Naive thymus-derived CD4-positive, alpha-beta T cell (primary cell): ENCODE data around the gene ATP10A. TPM values are rescaled to one million over a fixed set of nuclear protein-coding genes. Genes with fewer than 3 reads are reported as not detected.

ENCODE experiments used
- ATAC-seq: fragments of 150-1000 bp; cut with Tn5 transposase; 2 replicates; pipeline ENCODE4 v1.10.0; 2021; ENCODE audit warnings: mild to moderate bottlenecking, moderate library complexity
- CTCF ChIA-PET: fragments of 350-600 bp; sonication (Branson Sonifier 250); formaldehyde crosslinking; loops from one replicate; lab custom pipeline; 2021; ENCODE audit warnings: antibody characterized with exemption; lab: Charles Lee
- POLR2A ChIA-PET: fragments of 350-600 bp; sonication (Branson Sonifier 250); formaldehyde crosslinking; loops from one replicate; lab custom pipeline; 2021; ENCODE audit warnings: antibody characterized with exemption, inconsistent platforms; lab: Charles Lee
- DNase-seq, 9 donors: peaks; one replicate each; pipeline versions ENCODE4 v3.0.0 to v3.0.0-alpha.2; 2020 to 2022; ENCODE audit warnings: mixed read lengths in 1 of 9
- H3K27ac ChIP-seq: one replicate; pipeline ENCODE4 v1.7.0; 2013; ENCODE audit warnings: mild to moderate bottlenecking, low read depth, low read length, moderate library complexity
- H3K27me3 ChIP-seq, 2 donors: one replicate each; pipeline ENCODE4 v1.7.0; 2013; ENCODE audit warnings: low read length in 2 of 2, mild to moderate bottlenecking in 2 of 2, moderate library complexity in 2 of 2; ENCODE audit not compliant: control insufficient read depth in 2 of 2, insufficient read depth in 2 of 2
- H3K36me3 ChIP-seq, 3 experiments: 1 replicate in 2 of 3; 2 replicates in 1 of 3; pipeline ENCODE4 v1.7.0; 2013; ENCODE audit warnings: low read length in 3 of 3, mild to moderate bottlenecking in 3 of 3, moderate library complexity in 1 of 3; ENCODE audit not compliant: insufficient read depth in 3 of 3, control insufficient read depth in 2 of 3
- H3K4me1 ChIP-seq, 2 donors: one replicate each; pipeline ENCODE4 v1.7.0; 2013; ENCODE audit warnings: low read length in 2 of 2, mild to moderate bottlenecking in 2 of 2, moderate library complexity in 1 of 2; ENCODE audit not compliant: control insufficient read depth in 2 of 2, insufficient read depth in 2 of 2
- H3K4me3 ChIP-seq: 2 replicates; pipeline ENCODE4 v1.7.0; 2013; ENCODE audit warnings: mild to moderate bottlenecking, low read length
- H3K9me3 ChIP-seq, 3 experiments: 1 replicate in 2 of 3; 2 replicates in 1 of 3; pipeline ENCODE4 v1.7.0; 2013; ENCODE audit warnings: low read length in 3 of 3; ENCODE audit not compliant: control insufficient read depth in 2 of 3
- H3K27ac Mint-ChIP-seq, 9 donors: one replicate each; pipeline ENCODE4 v1.8.0; 2020 to 2022; ENCODE audit warnings: mixed read lengths in 9 of 9, mild to moderate bottlenecking in 8 of 9, moderate library complexity in 5 of 9, inconsistent platforms in 2 of 9
- H3K27me3 Mint-ChIP-seq, 5 donors: one replicate each; pipeline ENCODE4 v1.8.0; 2021 to 2022; ENCODE audit warnings: mixed read lengths in 5 of 5, mild to moderate bottlenecking in 1 of 5
- H3K36me3 Mint-ChIP-seq, 5 donors: one replicate each; pipeline ENCODE4 v1.8.0; 2020 to 2022; ENCODE audit warnings: mixed read lengths in 5 of 5, mild to moderate bottlenecking in 3 of 5, inconsistent platforms in 1 of 5
- H3K4me1 Mint-ChIP-seq, 7 donors: one replicate each; pipeline ENCODE4 v1.8.0; 2020 to 2022; ENCODE audit warnings: mixed read lengths in 7 of 7, mild to moderate bottlenecking in 3 of 7, inconsistent platforms in 1 of 7
- H3K4me3 Mint-ChIP-seq, 10 donors: one replicate each; pipeline ENCODE4 v1.8.0; 2020 to 2022; ENCODE audit warnings: mild to moderate bottlenecking in 10 of 10, mixed read lengths in 10 of 10, moderate library complexity in 6 of 10, inconsistent platforms in 2 of 10
- H3K9me3 Mint-ChIP-seq, 11 donors: one replicate each; pipeline ENCODE4 v1.8.0; 2020 to 2022; ENCODE audit warnings: mixed read lengths in 11 of 11, mild to moderate bottlenecking in 4 of 11, inconsistent platforms in 1 of 11, moderate library complexity in 1 of 11
- intact Hi-C, 2 donors: fragments of 100-400 bp; cut with micrococcal nuclease; formaldehyde crosslinking; loops; one replicate each; pipeline ENCODE4 v1.15.1; 2023
- polyA plus RNA-seq, 2 donors: library from polyadenylated mRNA; unstranded; fragments of 300-500 nt; fragmentation: Illumina TruSeq; gene quantifications; one replicate each; pipeline ENCODE4 v1.2.3, GENCODE V29; 2021
- total RNA-seq, 6 experiments: library from RNA in 5 of 6; stranded (reverse) in 5 of 6; gene quantifications; 1 replicate in 5 of 6; 2 replicates in 1 of 6; pipeline ENCODE4 v1.2.3 and lab custom pipeline; 2021 to 2026

ATP10A gene
- total and polyA plus RNA-seq, 7 experiments from 2014 or later: 7.2 to 86.4 (median 57.6) TPM

GRCh38 chr15:25683911-25684310 is 179.2 kb downstream of the ATP10A start:
- peaks cover 0 to 5% (median 0%) of the 10 kb centered on the region in 7 donors for H3K4me1 Mint-ChIP-seq
- CTCF ChIA-PET: no interaction called here
- Histone ChIP-seq H3K9me3 (no peaks in the 10 kb centered on the region), H3K4me3 (no peak overlapping the region), H3K4me1 (no peaks in the 10 kb centered on the region), H3K36me3 (peaks cover 0 to 93% (median 3%) of the 10 kb centered on the region in 3 experiments), H3K27ac (no peak overlapping the region), H3K27me3 (no peaks in the 10 kb centered on the region)
- peak overlapping the region in 1 of 9 donors; percentile 51 for H3K27ac Mint-ChIP-seq
- POLR2A ChIA-PET: no interaction called here
- ATAC-seq: no peak
- no peak overlapping the region for H3K4me3 Mint-ChIP-seq
- intact Hi-C loops: no loop called here
- H3K36me3 Mint-ChIP-seq: peaks cover 29 to 70% (median 53%) of the 10 kb centered on the region in 5 donors
- H3K27me3 Mint-ChIP-seq: no peaks in the 10 kb centered on the region
- no peak for DNase-seq
- peaks cover 0 to 3% (median 0%) of the 10 kb centered on the region in 11 donors for H3K9me3 Mint-ChIP-seq

DNA sequence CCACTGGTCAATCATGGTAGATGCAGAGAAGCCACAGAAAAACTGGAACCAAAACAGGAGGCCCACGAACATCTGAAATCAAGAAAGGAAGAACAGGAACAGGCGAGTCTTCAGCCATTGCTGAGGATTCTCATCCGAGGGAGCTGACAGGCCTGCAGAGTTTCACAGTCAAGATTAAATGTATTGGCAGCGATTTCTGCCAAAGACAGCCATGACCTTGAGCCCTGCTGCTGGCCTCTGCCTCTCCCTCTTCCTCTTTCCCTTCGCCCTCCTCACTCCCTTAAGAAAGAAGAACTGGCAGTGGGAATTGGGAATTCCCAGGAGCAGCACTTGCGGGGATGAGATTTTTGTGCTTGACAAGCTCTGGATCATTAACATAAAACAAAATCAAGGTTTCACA is 179.7 kb downstream of the ATP10A start:
- POLR2A ChIA-PET: no interaction called here
- Histone ChIP-seq H3K36me3 (peaks cover 0 to 92% (median 3%) of the 10 kb centered on the region in 3 experiments), H3K4me1 (no peaks in the 10 kb centered on the region), H3K4me3 (no peak overlapping the region), H3K27me3 (no peaks in the 10 kb centered on the region), H3K9me3 (no peaks in the 10 kb centered on the region), H3K27ac (no peak overlapping the region)
- Mint-ChIP-seq H3K9me3 (peaks cover 0 to 3% (median 0%) of the 10 kb centered on the region in 11 donors), H3K4me1 (peaks cover 0 to 5% (median 0%) of the 10 kb centered on the region in 7 donors), H3K27me3 (no peaks in the 10 kb centered on the region), H3K36me3 (peaks cover 32 to 74% (median 58%) of the 10 kb centered on the region in 5 donors), H3K4me3 (no peak overlapping the region), H3K27ac (no peak overlapping the region)
- CTCF ChIA-PET: no interaction called here
- no peak for ATAC-seq
- intact Hi-C loops: no loop called here
- no peak for DNase-seq

DNA sequence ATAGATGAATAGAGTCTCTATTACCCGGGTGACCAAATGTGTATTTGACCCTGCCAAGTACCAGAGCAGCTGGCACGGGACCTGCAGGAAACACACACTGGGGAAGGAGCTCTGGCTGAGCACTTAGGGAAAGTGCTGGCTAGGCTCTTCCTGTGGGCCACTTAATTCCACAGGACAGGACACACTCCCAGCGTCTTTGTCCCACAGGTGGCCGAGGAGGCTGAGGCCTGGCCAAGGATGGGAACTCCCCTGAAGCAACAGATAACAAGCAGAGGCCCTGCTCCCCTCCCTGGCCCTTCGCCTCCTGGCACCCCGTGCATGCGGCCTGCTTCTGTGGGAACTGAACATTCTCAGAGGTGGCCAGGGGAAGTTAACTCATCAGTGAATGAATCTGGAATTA is 180.8 kb downstream of the ATP10A start:
- H3K4me1 Mint-ChIP-seq: peaks cover 0 to 5% (median 0%) of the 10 kb centered on the region in 7 donors
- no peak overlapping the region for H3K4me3 Mint-ChIP-seq
- Histone ChIP-seq H3K27me3 (no peaks in the 10 kb centered on the region), H3K4me3 (no peak overlapping the region), H3K36me3 (peaks cover 0 to 92% (median 6%) of the 10 kb centered on the region in 3 experiments), H3K27ac (no peak overlapping the region), H3K9me3 (no peaks in the 10 kb centered on the region), H3K4me1 (no peaks in the 10 kb centered on the region)
- DNase-seq: no peak
- no peaks in the 10 kb centered on the region for H3K27me3 Mint-ChIP-seq
- H3K9me3 Mint-ChIP-seq: peaks cover 0 to 3% (median 0%) of the 10 kb centered on the region in 11 donors
- ATAC-seq: no peak
- peaks cover 27 to 65% (median 57%) of the 10 kb centered on the region in 5 donors for H3K36me3 Mint-ChIP-seq
- ChIA-PET CTCF (no interaction called here), POLR2A (no interaction called here)
- H3K27ac Mint-ChIP-seq: peak overlapping the region in 2 of 9 donors; percentile 15 to 23
- intact Hi-C loops: no loop called here

DNA sequence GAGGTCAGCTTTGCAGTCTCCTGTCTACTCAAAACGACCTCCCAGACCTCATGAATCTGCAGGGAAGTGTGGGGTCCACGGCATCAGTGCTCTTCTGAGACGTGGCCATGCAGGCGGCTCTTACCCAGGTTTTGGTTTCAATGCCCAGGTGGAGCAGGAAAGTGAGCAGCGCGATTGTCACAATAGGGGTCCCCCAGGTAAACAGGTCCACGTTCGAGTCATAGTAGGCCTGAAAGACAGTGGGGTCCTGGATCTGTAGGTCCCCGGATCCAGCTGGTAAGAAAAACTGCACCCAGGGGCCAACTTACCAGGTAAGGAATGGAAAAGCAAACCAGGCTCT is 182.5 kb downstream of the ATP10A start:
- no peak for ATAC-seq
- Mint-ChIP-seq H3K36me3 (peaks cover 33 to 68% (median 60%) of the 10 kb centered on the region in 5 donors), H3K27me3 (no peaks in the 10 kb centered on the region), H3K27ac (no peak overlapping the region), H3K9me3 (peaks cover 0 to 3% (median 0%) of the 10 kb centered on the region in 11 donors), H3K4me1 (peaks cover 0 to 5% (median 0%) of the 10 kb centered on the region in 7 donors), H3K4me3 (no peak overlapping the region)
- no peak overlapping the region for H3K4me3 ChIP-seq
- H3K36me3 ChIP-seq: peaks cover 0 to 79% (median 7%) of the 10 kb centered on the region in 3 experiments
- no peaks in the 10 kb centered on the region for H3K27me3 ChIP-seq
- ChIA-PET CTCF (no interaction called here), POLR2A (no interaction called here)
- DNase-seq: no peak
- no peaks in the 10 kb centered on the region for H3K9me3 ChIP-seq
- no peak overlapping the region for H3K27ac ChIP-seq
- intact Hi-C loops: no loop called here
- no peaks in the 10 kb centered on the region for H3K4me1 ChIP-seq

- intact Hi-C loops: no loop called here
- Mint-ChIP-seq H3K27me3 (no peaks in the 10 kb centered on the region), H3K27ac (peak overlapping the region in 2 of 9 donors; percentile 23 to 88), H3K4me1 (peaks cover 0 to 5% (median 0%) of the 10 kb centered on the region in 7 donors), H3K36me3 (peaks cover 30 to 65% (median 56%) of the 10 kb centered on the region in 5 donors), H3K4me3 (no peak overlapping the region), H3K9me3 (peaks cover 0 to 3% (median 0%) of the 10 kb centered on the region in 11 donors)
- DNase-seq (no peak), ATAC-seq (no peak)
- CTCF ChIA-PET: no interaction called here
- no peaks in the 10 kb centered on the region for H3K27me3 ChIP-seq
- H3K36me3 ChIP-seq: peaks cover 0 to 73% (median 7%) of the 10 kb centered on the region in 3 experiments
- no peaks in the 10 kb centered on the region for H3K4me1 ChIP-seq
- no peak overlapping the region for H3K27ac ChIP-seq
- no peaks in the 10 kb centered on the region for H3K9me3 ChIP-seq
- POLR2A ChIA-PET: no interaction called here
- H3K4me3 ChIP-seq: no peak overlapping the region
Observed at GRCh38 chr15:25679964-25680685, 183.0 kb downstream of the ATP10A start.

GRCh38 chr15:25679492-25679891 is 183.6 kb downstream of the ATP10A start:
- Mint-ChIP-seq H3K27ac (no peak overlapping the region), H3K9me3 (peaks cover 0 to 3% (median 0%) of the 10 kb centered on the region in 11 donors), H3K36me3 (peaks cover 29 to 59% (median 50%) of the 10 kb centered on the region in 5 donors)

GRCh38 chr15:25678500-25678855 is 184.6 kb downstream of the ATP10A start:
- H3K27ac ChIP-seq: no peak overlapping the region
- Mint-ChIP-seq H3K36me3 (peaks cover 26 to 49% (median 40%) of the 10 kb centered on the region in 5 donors), H3K4me3 (no peak overlapping the region), H3K27ac (no peak overlapping the region), H3K27me3 (no peaks in the 10 kb centered on the region), H3K9me3 (peaks cover 0 to 4% (median 0%) of the 10 kb centered on the region in 11 donors), H3K4me1 (peaks cover 0 to 5% (median 0%) of the 10 kb centered on the region in 7 donors)
- no peak overlapping the region for H3K4me3 ChIP-seq
- H3K36me3 ChIP-seq: peaks cover 0 to 57% (median 5%) of the 10 kb centered on the region in 3 experiments
- H3K4me1 ChIP-seq: no peaks in the 10 kb centered on the region
- H3K27me3 ChIP-seq: no peaks in the 10 kb centered on the region
- CTCF ChIA-PET: no interaction called here
- ATAC-seq: no peak
- no peak for DNase-seq
- intact Hi-C loops: no loop called here
- POLR2A ChIA-PET: no interaction called here
- no peaks in the 10 kb centered on the region for H3K9me3 ChIP-seq

More at GRCh38 chr15:25679492-25679891, 183.6 kb downstream of the ATP10A start:
- Mint-ChIP-seq H3K4me3 (no peak overlapping the region), H3K27me3 (no peaks in the 10 kb centered on the region), H3K4me1 (peaks cover 0 to 5% (median 0%) of the 10 kb centered on the region in 7 donors)
- CTCF ChIA-PET: no interaction called here
- DNase-seq: no peak
- Histone ChIP-seq H3K4me3 (no peak overlapping the region), H3K9me3 (no peaks in the 10 kb centered on the region), H3K27me3 (no peaks in the 10 kb centered on the region), H3K4me1 (no peaks in the 10 kb centered on the region), H3K27ac (no peak overlapping the region), H3K36me3 (peaks cover 0 to 67% (median 7%) of the 10 kb centered on the region in 3 experiments)
- intact Hi-C loops: no loop called here
- no peak for ATAC-seq
- POLR2A ChIA-PET: no interaction called here
